Endothelial cell of umbilical vein (primary cell): ENCODE measurements around the gene KCP. TPM values are rescaled to one million over a fixed set of nuclear protein-coding genes. Genes with fewer than 3 reads are reported as not detected.

ENCODE experiments used
- BruUV-seq: library from RNA; stranded (reverse); fragments of 400-500 nt; replicated peaks from 2 replicates; lab custom pipeline; 2021; lab: Mats Ljungman, UMichigan
- CTCF ChIA-PET: fragments of 300-600, 350-600 bp; sonication (Branson Sonifier 250); formaldehyde crosslinking; loops from one replicate; lab custom pipeline; 2021; ENCODE audit warnings: antibody characterized with exemption, inconsistent platforms; lab: Charles Lee
- POLR2A ChIA-PET: fragments of 300-600, 350-600 bp; sonication (Branson Sonifier 250); formaldehyde crosslinking; loops from one replicate; lab custom pipeline; 2021; ENCODE audit warnings: antibody characterized with exemption, inconsistent platforms; lab: Charles Lee
- DNase-seq: peaks from one replicate; pipeline ENCODE4 v3.0.0-alpha.2; 2011; ENCODE audit warnings: low read depth, low spot score
- FAIRE-seq: peaks from 2 replicates; lab custom pipeline; 2011; peaks lifted over from hg19 to GRCh38; lab: Jason Lieb, UNC
- H2AFZ ChIP-seq: 2 replicates; pipeline ENCODE4 v1.6.0; 2012; ENCODE audit warnings: low read depth, low read length, control low read depth, inconsistent platforms
- H3K27ac ChIP-seq: 2 replicates; pipeline ENCODE4 v1.5.1; 2011; ENCODE audit warnings: low read depth, mild to moderate bottlenecking, control low read depth, low read length, moderate library complexity; ENCODE audit not compliant: insufficient read depth
- H3K27me3 ChIP-seq, 2 experiments: 2 replicates each; pipeline versions ENCODE4 v1.6.0 to v1.6.1; 2011; ENCODE audit warnings: low read length in 2 of 2, mixed read lengths in 1 of 2; ENCODE audit not compliant: control insufficient read depth in 2 of 2, insufficient read depth in 2 of 2
- H3K36me3 ChIP-seq, 2 experiments: 2 replicates in 1 of 2; 3 replicates in 1 of 2; pipeline ENCODE4 v1.5.1; 2011; ENCODE audit warnings: low read length in 2 of 2, mild to moderate bottlenecking in 1 of 2, moderate library complexity in 1 of 2; ENCODE audit not compliant: control insufficient read depth in 2 of 2, insufficient read depth in 2 of 2; ENCODE audit errors: extremely low read depth in 1 of 2
- H3K4me1 ChIP-seq: 3 replicates; pipeline ENCODE4 v1.5.1; 2011; ENCODE audit warnings: mild to moderate bottlenecking, low read length; ENCODE audit not compliant: control insufficient read depth, insufficient read depth; ENCODE audit errors: extremely low read depth
- H3K4me2 ChIP-seq: 2 replicates; pipeline ENCODE4 v1.6.1; 2011; ENCODE audit warnings: low read length, control low read depth, mixed read lengths; ENCODE audit not compliant: insufficient read depth
- H3K4me3 ChIP-seq, 3 experiments: fragments of 200-600 bp in 1 of 3; sonication (generic), shearing (Covaris generic) in 1 of 3; replicated peaks in 1 of 3; 2 replicates each; pipeline ENCODE4 v1.5.1; 2011 to 2016; ENCODE audit warnings: control low read depth in 3 of 3, low read length in 3 of 3, mild to moderate bottlenecking in 2 of 3, inconsistent platforms in 1 of 3, low read depth in 1 of 3, moderate library complexity in 1 of 3; ENCODE audit not compliant: insufficient read depth in 1 of 3
- H3K79me2 ChIP-seq: 2 replicates; pipeline ENCODE4 v1.6.0; 2012; ENCODE audit warnings: low read length, inconsistent platforms; ENCODE audit not compliant: control insufficient read depth, insufficient read depth
- H3K9ac ChIP-seq: replicated peaks from 2 replicates; pipeline ENCODE3; 2011; ENCODE audit warnings: low read length, control low read depth; ENCODE audit not compliant: insufficient read depth; ENCODE audit errors: extremely low read depth
- H3K9me1 ChIP-seq: replicated peaks from 3 replicates; pipeline ENCODE4 v1.6.0; 2011; ENCODE audit warnings: mild to moderate bottlenecking, low read length; ENCODE audit not compliant: control insufficient read depth, insufficient read depth; ENCODE audit errors: extremely low read depth
- H3K9me3 ChIP-seq: replicated peaks from 2 replicates; pipeline ENCODE4 v1.5.1; 2012; ENCODE audit warnings: low read length, inconsistent platforms; ENCODE audit not compliant: control insufficient read depth, insufficient read depth
- H4K20me1 ChIP-seq: replicated peaks from 2 replicates; pipeline ENCODE3; 2011; ENCODE audit warnings: mild to moderate bottlenecking, low read length; ENCODE audit not compliant: control insufficient read depth, insufficient read depth; ENCODE audit errors: extremely low read depth
- EZH2 ChIP-seq: IDR thresholded peaks from 2 replicates; pipeline ENCODE4 v1.6.1; 2012; ENCODE audit warnings: borderline replicate concordance, low read depth, mild to moderate bottlenecking, moderate library complexity, low read length, inconsistent platforms; ENCODE audit not compliant: severe bottlenecking
- FOS ChIP-seq: IDR thresholded peaks from 2 replicates; pipeline ENCODE4 v1.6.1; 2011; ENCODE audit warnings: mild to moderate bottlenecking, low read length, moderate library complexity, borderline replicate concordance; ENCODE audit not compliant: insufficient read depth
- POLR2A ChIP-seq: IDR thresholded peaks from 2 replicates; pipeline ENCODE4 v1.6.1; 2012; ENCODE audit warnings: low read depth, mild to moderate bottlenecking, control low read depth, low read length
- POLR2AphosphoS5 ChIP-seq: IDR thresholded peaks from 2 replicates; pipeline ENCODE4 v1.6.1; 2012; ENCODE audit warnings: low read depth, mild to moderate bottlenecking, control low read depth, low read length, moderate library complexity; ENCODE audit not compliant: insufficient read depth
- dilution Hi-C: fragments of 300-500 bp; cut with MboI; formaldehyde crosslinking; loops from one replicate; pipeline ENCODE4 v1.15.0; 2019; ENCODE audit warnings: low sequenced_read_pairs; ENCODE audit not compliant: extremely low pct_ligation_motif_present
- intact Hi-C: fragments of 100-400 bp; cut with micrococcal nuclease; formaldehyde crosslinking; loops from one replicate; pipeline ENCODE4 v1.10.0; 2022
- polyA plus RNA-seq, 4 experiments: library from polyadenylated mRNA; depleted of rRNA in 3 of 4; stranded (reverse) in 3 of 4; unstranded in 1 of 4; fragments of >200 nt; gene quantifications; 2 replicates each; pipeline versions ENCODE4 v1.2.1 to v1.2.3, GENCODE V29; 2011 to 2012; ENCODE audit warnings: missing spikeins in 1 of 4
- total RNA-seq: library from RNA; stranded (reverse); gene quantifications from 2 replicates; pipeline ENCODE4 v1.2.3, GENCODE V29; 2021
- TF ChIP-seq, protein P1 (sequence below): IDR thresholded peaks from 2 replicates; pipeline ENCODE4 v1.6.1; 2011; ENCODE audit not compliant: insufficient read depth, insufficient read length

KCP gene
- total and polyA plus RNA-seq, 2 donors (not counting 3 experiments of a cell fraction or from before 2014, with no cell fraction given), result not detected

DNA sequence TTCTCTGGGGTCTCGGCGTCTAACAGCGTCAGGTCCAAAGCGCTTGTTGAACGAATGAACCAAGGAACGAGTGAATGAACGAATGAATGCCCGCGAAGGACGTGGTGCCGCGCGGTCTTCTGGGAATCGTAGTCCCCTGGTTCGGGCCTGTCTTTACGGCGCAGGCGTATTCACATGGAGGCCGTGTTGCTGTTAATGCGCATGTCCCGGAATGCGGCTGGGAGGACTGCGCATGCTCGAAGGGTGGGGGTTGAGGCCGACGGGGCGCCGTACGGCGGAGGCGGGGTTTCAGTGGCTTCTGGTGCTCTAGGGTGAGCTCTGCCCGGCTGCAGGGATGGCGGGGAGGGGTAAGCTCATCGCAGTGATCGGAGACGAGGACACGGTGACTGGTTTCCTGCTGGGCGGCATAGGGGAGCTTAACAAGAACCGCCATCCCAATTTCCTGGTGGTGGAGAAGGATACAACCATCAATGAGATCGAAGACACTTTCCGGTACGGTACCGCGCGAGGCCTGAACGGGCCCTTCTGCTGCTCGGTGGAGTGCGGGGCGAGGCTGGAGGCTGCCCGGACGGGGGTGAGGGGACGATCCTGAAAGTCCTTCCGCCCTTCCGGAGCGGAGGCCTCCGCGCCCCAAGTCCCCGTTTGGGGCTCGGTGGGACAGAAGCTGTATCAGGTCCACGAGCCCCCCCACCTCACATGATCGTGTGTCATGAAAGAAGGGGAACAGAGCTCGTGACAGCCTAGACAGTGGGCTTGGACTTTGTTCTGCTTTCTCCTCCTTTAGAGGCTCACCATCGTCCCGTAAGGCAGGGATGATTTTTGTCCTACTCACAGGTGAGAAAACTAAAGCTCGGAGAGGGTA lies 47.7 kb downstream of the KCP start, which contains the start of gene ATP6V1F:
ATP6V1F (plus strand) TSS at position 286 of the 862 bp plus-strand sequence; CDS start at position 335, 49 bp downstream.
- dilution Hi-C loops, result no loop called here
- FAIRE-seq, result peak; percentile 100
- no peaks in the 10 kb centered on the region for H3K27me3 ChIP-seq

More for the DNA sequence above, 47.7 kb downstream of the KCP start, which contains the start of gene ATP6V1F:
- Histone ChIP-seq H3K9me3 (no peaks in the 10 kb centered on the region), H2AFZ (peak within 1 kb of the TSS; percentile 76), H3K9me1 (no peaks in the 10 kb centered on the region), H3K9ac (peak within 1 kb of the TSS; percentile 65), H3K4me2 (peak within 1 kb of the TSS; percentile 75), H3K36me3 (peaks cover 0 to 14% of the 10 kb centered on the region in 2 experiments), H3K27ac (peak within 1 kb of the TSS; percentile 57), H3K4me1 (peaks cover 9% of the 10 kb centered on the region), H4K20me1 (no peaks in the 10 kb centered on the region), H3K4me3 (peak within 1 kb of the TSS; percentile 48 to 67 (median 62)), H3K79me2 (peaks cover 10% of the 10 kb centered on the region)
- intact Hi-C loops, result loop anchor here (1.0 kb wide), 3 partner anchors 17 to 72 kb away; partner anchors contain the start of gene CCDC136
- TF ChIP-seq POLR2AphosphoS5 (peak; percentile 68), EZH2 (no peak), FOS (no peak), POLR2A (peak; percentile 91)
- TF ChIP-seq, protein P1, sequence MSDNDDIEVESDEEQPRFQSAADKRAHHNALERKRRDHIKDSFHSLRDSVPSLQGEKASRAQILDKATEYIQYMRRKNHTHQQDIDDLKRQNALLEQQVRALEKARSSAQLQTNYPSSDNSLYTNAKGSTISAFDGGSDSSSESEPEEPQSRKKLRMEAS, result no peak
- ChIA-PET CTCF (interaction anchor here (0.8 to 3.5 kb wide), 14 partner anchors 10 to 229 kb away, joined by 3 to 42 read pairs (median 4); partner anchors contain the start of gene CALU), POLR2A (interaction anchor here (0.6 kb wide), 2 partner anchors 13 to 34 kb away, joined by 4 to 6 read pairs; no protein-coding TSS in a partner anchor)
- TSS peak; percentile 26 for BruUV-seq
- DNase-seq, result peak; percentile 100
